ENCODE results near the gene PTBP3.
A peak's percentile ranks its signal among the peaks of the same experiment; 100 is the strongest.

GRCh38 chr9:112379177-112380101, 46.0 kb upstream of the PTBP3 start:
- peak; percentile 33 to 85 for TF ChIP-seq POLR2A (IDR thresholded peaks at IDR 0.05)
- no peak for TF ChIP-seq CTCF (IDR thresholded peaks at IDR 0.05)

Measured in vagina (tissue), 2 donors.